Neural cell (in vitro differentiated cells): ENCODE results near the gene FBXL17. TPM values are rescaled to one million over a fixed set of nuclear protein-coding genes. Genes with fewer than 3 reads are reported as not detected.

Experiments
- H2AFZ ChIP-seq: fragments of 200-600, 300-800 bp; sonication (generic), shearing (Covaris generic); 2 replicates; pipeline ENCODE4 v1.6.0; 2014; ENCODE audit warnings: low read depth, mild to moderate bottlenecking, antibody characterized with exemption, low read length, moderate library complexity
- H3F3A ChIP-seq: fragments of 200-600 bp; shearing (Covaris generic); 2 replicates; pipeline ENCODE4 v1.6.1; 2016; ENCODE audit warnings: mild to moderate bottlenecking, moderate library complexity, mixed read lengths, antibody characterized with exemption, low read length; ENCODE audit not compliant: insufficient read depth, poor library complexity, severe bottlenecking
- H3K27ac ChIP-seq: fragments of 200-600, 300-800 bp; sonication (generic), shearing (Covaris generic); 2 replicates; pipeline ENCODE4 v1.5.1; 2014; ENCODE audit warnings: mild to moderate bottlenecking, low read length, moderate library complexity
- H3K27me3 ChIP-seq: fragments of 300-800, 200-600 bp; sonication (generic), shearing (Covaris generic); 2 replicates; pipeline ENCODE4 v1.6.0; 2014; ENCODE audit warnings: mild to moderate bottlenecking, low read depth, low read length, moderate library complexity; ENCODE audit not compliant: insufficient read depth
- H3K36me3 ChIP-seq: fragments of 300-800, 200-600 bp; sonication (generic), shearing (Covaris generic); 2 replicates; pipeline ENCODE4 v1.5.1; 2014; ENCODE audit warnings: mild to moderate bottlenecking, antibody characterized with exemption, low read length, moderate library complexity; ENCODE audit not compliant: insufficient read depth
- H3K4me2 ChIP-seq: fragments of 300-800, 200-600 bp; sonication (generic), shearing (Covaris generic); 2 replicates; pipeline ENCODE4 v1.6.0; 2014; ENCODE audit warnings: mild to moderate bottlenecking, low read length
- H3K4me3 ChIP-seq: fragments of 300-800, 200-600 bp; sonication (generic), shearing (Covaris generic); 2 replicates; pipeline ENCODE4 v1.5.1; 2014; ENCODE audit warnings: mild to moderate bottlenecking, low read length, moderate library complexity
- H3K79me2 ChIP-seq: fragments of 200-600 bp; shearing (Covaris generic); replicated peaks from 2 replicates; pipeline ENCODE4 v1.6.0; 2014; ENCODE audit warnings: mild to moderate bottlenecking, low read length, moderate library complexity; ENCODE audit not compliant: insufficient read depth
- H3K9ac ChIP-seq: fragments of 300-800, 200-600 bp; sonication (generic), shearing (Covaris generic); 2 replicates; pipeline ENCODE4 v1.6.1; 2016; ENCODE audit warnings: mild to moderate bottlenecking, low read length, mixed read lengths
- H3K9me2 ChIP-seq: fragments of 200-600 bp; shearing (Covaris generic); 2 replicates; pipeline ENCODE4 v1.6.1; 2016; ENCODE audit warnings: mild to moderate bottlenecking, low read length, mixed read lengths; ENCODE audit not compliant: insufficient read depth
- H3K9me3 ChIP-seq: fragments of 200-600, 300-800 bp; sonication (generic), shearing (Covaris generic); 2 replicates; pipeline ENCODE4 v1.6.1; 2016; ENCODE audit warnings: mild to moderate bottlenecking, mixed run types, low read length, moderate library complexity, mixed read lengths
- H4K20me1 ChIP-seq: fragments of 200-600 bp; shearing (Covaris generic); 2 replicates; pipeline ENCODE4 v1.6.1; 2016; ENCODE audit warnings: mild to moderate bottlenecking, mixed run types; ENCODE audit not compliant: insufficient read depth
- CTCF ChIP-seq: fragments of 450-650 bp; IDR thresholded peaks from 2 replicates; pipeline ENCODE4 v1.5.1; 2014; ENCODE audit warnings: antibody characterized with exemption, mild to moderate bottlenecking, moderate library complexity; ENCODE audit not compliant: poor library complexity, severe bottlenecking
- EP300 ChIP-seq: fragments of 450-650 bp; conservative IDR thresholded peaks from 2 replicates; pipeline ENCODE4 v1.6.1; 2014; ENCODE audit warnings: antibody characterized with exemption, mild to moderate bottlenecking, moderate library complexity; ENCODE audit not compliant: poor library complexity, severe bottlenecking
- EZH2 ChIP-seq: fragments of 200-600, 300-800 bp; shearing (Covaris generic), sonication (generic); IDR thresholded peaks from 2 replicates; pipeline ENCODE4 v1.6.1; 2014; ENCODE audit warnings: antibody characterized with exemption, low read length, borderline replicate concordance, mild to moderate bottlenecking; ENCODE audit not compliant: insufficient read depth, poor library complexity, severe bottlenecking
- MXI1 ChIP-seq: fragments of 450-650 bp; conservative IDR thresholded peaks from 2 replicates; pipeline ENCODE4 v1.6.1; 2014; ENCODE audit warnings: antibody characterized with exemption, mild to moderate bottlenecking; ENCODE audit not compliant: poor library complexity, severe bottlenecking
- POLR2AphosphoS5 ChIP-seq: IDR thresholded peaks from 2 replicates; pipeline ENCODE4 v1.6.1; 2012
- RAD21 ChIP-seq: fragments of 450-650 bp; conservative IDR thresholded peaks from 2 replicates; pipeline ENCODE4 v1.6.1; 2014; ENCODE audit warnings: antibody characterized with exemption, mild to moderate bottlenecking, moderate library complexity
- REST ChIP-seq: IDR thresholded peaks from 2 replicates; pipeline ENCODE4 v1.6.1; 2012; ENCODE audit warnings: borderline replicate concordance
- SMC3 ChIP-seq: fragments of 450-650 bp; conservative IDR thresholded peaks from 2 replicates; pipeline ENCODE4 v1.6.1; 2014; ENCODE audit warnings: antibody characterized with exemption, mild to moderate bottlenecking, moderate library complexity; ENCODE audit not compliant: poor library complexity
- TAF1 ChIP-seq: IDR thresholded peaks from 2 replicates; pipeline ENCODE4 v1.6.1; 2012; ENCODE audit warnings: low read depth
- polyA plus RNA-seq: library from polyadenylated mRNA; depleted of rRNA; stranded (reverse); fragments of >200 nt; gene quantifications from 2 replicates; pipeline ENCODE4 v1.2.3, GENCODE V29; 2014

FBXL17 gene
- polyA plus RNA-seq, 1 donor from 2014 or later = 19.6 TPM

GRCh38 chr5:107979900-107980299 is 402.0 kb downstream of the FBXL17 start:
- no peaks in the 10 kb centered on the region for H4K20me1 ChIP-seq
- no peaks in the 10 kb centered on the region for H3F3A ChIP-seq
- H3K4me3 ChIP-seq = no peak overlapping the region
- no peak for TF ChIP-seq CTCF
- TF ChIP-seq REST = no peak
- no peak for TF ChIP-seq TAF1
- no peak overlapping the region for H3K9ac ChIP-seq
- H3K27ac ChIP-seq = no peak overlapping the region
- H3K9me3 ChIP-seq = no peaks in the 10 kb centered on the region
- no peaks in the 10 kb centered on the region for H3K79me2 ChIP-seq
- no peaks in the 10 kb centered on the region for H3K36me3 ChIP-seq
- H3K4me2 ChIP-seq = no peak overlapping the region
- H2AFZ ChIP-seq = no peak overlapping the region
- no peaks in the 10 kb centered on the region for H3K27me3 ChIP-seq
- H3K9me2 ChIP-seq = no peaks in the 10 kb centered on the region

GRCh38 chr5:107979291-107979690 is 402.6 kb downstream of the FBXL17 start:
- H3K27me3 ChIP-seq = no peaks in the 10 kb centered on the region
- H3F3A ChIP-seq = no peaks in the 10 kb centered on the region
- no peaks in the 10 kb centered on the region for H3K79me2 ChIP-seq
- H4K20me1 ChIP-seq = no peaks in the 10 kb centered on the region
- no peak overlapping the region for H3K9ac ChIP-seq
- H3K4me3 ChIP-seq = no peak overlapping the region
- H3K9me2 ChIP-seq = no peaks in the 10 kb centered on the region
- TF ChIP-seq EP300 = no peak
- TF ChIP-seq CTCF = no peak
- TF ChIP-seq MXI1 = no peak
- no peak for TF ChIP-seq REST
- TF ChIP-seq TAF1 = no peak
- no peak for TF ChIP-seq RAD21
- TF ChIP-seq SMC3 = no peak
- TF ChIP-seq EZH2 = no peak
- TF ChIP-seq POLR2AphosphoS5 = no peak
- H3K4me2 ChIP-seq = no peak overlapping the region
- no peak overlapping the region for H2AFZ ChIP-seq
- H3K27ac ChIP-seq = no peak overlapping the region
- H3K36me3 ChIP-seq = no peaks in the 10 kb centered on the region
- H3K9me3 ChIP-seq = no peaks in the 10 kb centered on the region
